Stimulated activated CD4-positive, alpha-beta T cell treated with anti-CD3 and anti-CD28 coated beads, Interleukin-15, amount 100 ng/mL, for 24 hours (primary cell): Measurements from ENCODE around the gene MEGF9.

Experiments used
- DNase-seq: peaks from one replicate; pipeline ENCODE4 v3.0.0-alpha.2; 2020

Gene MEGF9

GRCh38 chr9:120702075-120702474, 12.2 kb downstream of the MEGF9 start:
- DNase-seq: no peak

DNA sequence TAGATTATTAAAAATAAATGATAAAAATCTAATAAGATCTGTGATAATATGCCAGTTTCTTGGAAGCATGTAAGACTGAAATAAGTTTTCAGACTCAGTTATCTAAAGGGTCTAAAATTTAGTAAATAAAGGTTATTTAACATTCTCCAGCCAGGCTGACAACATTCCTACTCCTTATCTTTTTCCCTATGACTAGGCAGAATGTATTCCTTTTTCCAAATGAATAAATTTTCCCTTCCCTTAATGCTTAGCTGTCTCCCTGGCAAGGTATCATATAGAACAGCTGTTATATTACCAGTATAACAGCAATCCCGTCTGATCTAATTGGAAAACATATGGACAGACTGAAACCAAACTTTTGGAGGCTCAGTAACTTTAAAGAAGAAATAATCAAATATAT, 13.0 kb downstream of the MEGF9 start:
- DNase-seq: no peak

DNA sequence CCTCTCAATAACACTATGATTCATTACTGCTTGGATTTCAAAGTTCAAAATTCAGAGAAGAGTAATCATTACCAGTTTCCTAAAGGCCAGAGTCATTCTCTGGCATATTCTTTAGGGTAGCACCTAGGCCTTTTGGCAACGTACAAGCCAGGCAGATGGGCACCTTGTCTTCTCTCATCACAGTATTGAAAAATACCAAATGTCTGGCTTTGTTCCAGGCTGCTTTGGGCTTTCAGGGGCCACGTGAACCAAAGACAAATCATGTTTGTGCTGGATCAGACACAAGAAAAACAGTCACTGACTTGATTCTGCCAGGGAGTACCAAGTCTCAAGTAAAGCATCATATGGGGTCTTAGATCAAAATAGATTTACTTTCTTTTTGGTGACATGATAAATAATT, 15.5 kb downstream of the MEGF9 start:
- no peak for DNase-seq

GRCh38 chr9:120697448-120697847, 16.8 kb downstream of the MEGF9 start:
- no peak for DNase-seq

GRCh38 chr9:120696551-120697230, 17.6 kb downstream of the MEGF9 start:
- DNase-seq: no peak

GRCh38 chr9:120694559-120694958, 19.7 kb downstream of the MEGF9 start:
- DNase-seq: no peak

DNA sequence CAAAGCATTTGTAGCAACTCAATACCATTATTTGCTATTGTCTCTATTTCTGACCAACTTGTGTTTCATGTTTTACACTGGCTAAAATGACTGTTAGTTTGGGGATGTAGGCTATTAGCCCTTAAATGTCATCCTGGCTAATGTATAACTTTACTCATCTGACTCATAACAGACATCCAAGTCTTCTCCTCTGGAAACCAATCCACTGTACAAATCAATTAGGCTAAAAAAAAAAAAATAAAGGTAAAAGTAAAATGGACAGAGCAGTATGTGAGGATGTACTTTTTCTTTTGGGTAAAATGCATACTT, 20.6 kb downstream of the MEGF9 start:
- DNase-seq: no peak

DNA sequence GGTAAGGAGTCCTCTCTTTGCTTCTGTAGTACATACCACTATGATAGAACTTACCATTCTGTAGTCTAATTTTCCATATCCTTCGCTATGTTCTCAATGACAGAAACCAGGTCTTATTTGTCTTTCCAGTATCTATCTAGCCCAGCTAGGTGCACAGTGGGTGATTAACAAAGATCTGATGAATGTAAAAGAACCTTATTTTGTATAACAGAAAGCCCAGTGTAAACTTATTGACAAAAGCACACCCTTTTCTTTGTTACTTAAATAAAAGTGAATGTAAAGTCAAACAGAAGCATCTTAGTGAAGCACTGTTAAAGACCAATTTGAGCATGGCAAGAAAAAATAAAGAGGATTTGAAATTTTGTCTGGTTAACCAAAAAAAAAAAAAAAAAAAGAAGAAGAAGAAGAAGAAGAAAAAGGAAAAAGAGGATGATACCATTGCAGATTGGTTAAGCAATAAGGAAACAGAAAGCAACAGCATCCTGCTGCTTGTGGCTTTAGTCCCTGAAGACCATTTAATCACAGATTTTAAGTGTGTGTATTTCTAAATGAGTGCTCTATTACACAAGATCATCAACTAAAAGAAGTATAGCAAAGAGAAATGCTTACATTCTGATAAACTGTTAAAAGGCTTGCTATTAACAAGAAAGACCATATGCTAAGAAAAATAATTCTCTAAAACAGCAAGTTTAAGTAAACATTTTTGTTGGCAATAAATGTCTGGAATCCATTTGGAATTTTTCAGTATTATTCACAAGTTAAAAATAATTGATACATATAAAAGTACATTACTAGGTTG, 21.2 kb downstream of the MEGF9 start:
- DNase-seq: no peak

- DNase-seq: no peak
Measured at GRCh38 chr9:120690372-120690771, 23.9 kb downstream of the MEGF9 start.

DNA sequence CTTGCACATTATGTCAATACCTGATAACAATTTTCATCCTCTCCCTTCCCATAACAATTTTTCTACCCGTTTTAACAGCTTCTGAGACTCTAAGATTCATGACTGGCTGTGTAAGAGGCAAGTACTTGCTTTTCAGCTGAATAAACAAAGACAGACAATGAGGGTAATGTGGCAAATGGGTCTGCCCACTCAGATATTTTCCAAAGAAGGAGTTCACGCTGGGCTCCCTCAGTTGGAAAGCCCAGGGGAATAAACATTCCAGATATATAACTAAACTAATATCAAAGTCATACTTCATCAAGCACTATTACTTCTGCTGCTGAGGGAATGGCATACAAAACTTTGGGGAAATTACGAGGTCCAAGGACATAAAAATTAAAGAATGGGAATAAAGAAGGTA, 24.4 kb downstream of the MEGF9 start:
- no peak for DNase-seq

- no peak for DNase-seq
Measured at GRCh38 chr9:120688758-120689157, 25.5 kb downstream of the MEGF9 start.

GRCh38 chr9:120683150-120683549, 31.1 kb downstream of the MEGF9 start:
- no peak for DNase-seq

GRCh38 chr9:120681121-120681520, 33.1 kb downstream of the MEGF9 start:
- DNase-seq: no peak

GRCh38 chr9:120680579-120680978, 33.7 kb downstream of the MEGF9 start:
- no peak for DNase-seq

GRCh38 chr9:120680161-120680560, 34.1 kb downstream of the MEGF9 start:
- DNase-seq: no peak

GRCh38 chr9:120677965-120678364, 36.3 kb downstream of the MEGF9 start:
- DNase-seq: no peak

- DNase-seq: no peak
Measured at GRCh38 chr9:120676767-120677402, 37.4 kb downstream of the MEGF9 start.

DNA sequence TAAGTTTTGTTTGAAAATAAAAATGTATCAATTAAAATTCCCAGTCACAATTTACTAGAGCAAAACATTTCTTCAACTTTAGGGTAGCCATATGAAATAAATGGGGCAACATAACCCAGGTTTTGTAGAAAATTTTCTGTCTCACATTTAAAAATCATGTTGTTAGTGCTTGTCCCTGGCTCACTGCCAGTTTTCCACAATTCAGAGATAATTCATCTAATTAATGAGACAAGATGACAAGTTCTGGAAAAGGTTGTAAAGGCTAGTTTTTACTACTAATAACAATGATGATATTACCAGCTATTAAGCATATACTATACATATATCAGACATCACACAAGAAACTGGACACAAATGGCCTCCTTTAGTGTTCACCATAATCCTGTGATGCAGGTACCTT, 45.9 kb downstream of the MEGF9 start:
- DNase-seq: no peak

- DNase-seq: no peak
Measured at GRCh38 chr9:120663950-120664349, 50.3 kb downstream of the MEGF9 start.

GRCh38 chr9:120663380-120663779, 50.9 kb downstream of the MEGF9 start:
- no peak for DNase-seq

DNA sequence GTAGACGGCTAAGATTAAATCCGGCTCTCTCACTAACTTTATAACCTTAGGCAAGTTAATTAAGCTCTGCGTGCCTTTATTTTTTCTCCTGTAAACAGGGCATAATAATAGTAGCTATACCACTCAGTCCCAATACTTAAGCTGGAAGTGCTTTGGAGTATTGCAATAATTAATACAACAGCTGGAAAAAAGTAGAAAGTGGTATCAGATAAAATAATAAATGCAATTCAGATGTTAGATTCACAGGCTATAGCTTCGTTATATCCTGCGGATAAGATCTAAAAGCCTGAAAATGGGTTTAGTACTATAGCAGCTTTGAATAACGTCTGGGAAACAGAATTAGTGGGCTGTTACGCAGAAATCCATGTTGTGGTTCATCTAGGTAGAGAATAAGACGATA, 51.8 kb downstream of the MEGF9 start:
- DNase-seq: no peak

DNA sequence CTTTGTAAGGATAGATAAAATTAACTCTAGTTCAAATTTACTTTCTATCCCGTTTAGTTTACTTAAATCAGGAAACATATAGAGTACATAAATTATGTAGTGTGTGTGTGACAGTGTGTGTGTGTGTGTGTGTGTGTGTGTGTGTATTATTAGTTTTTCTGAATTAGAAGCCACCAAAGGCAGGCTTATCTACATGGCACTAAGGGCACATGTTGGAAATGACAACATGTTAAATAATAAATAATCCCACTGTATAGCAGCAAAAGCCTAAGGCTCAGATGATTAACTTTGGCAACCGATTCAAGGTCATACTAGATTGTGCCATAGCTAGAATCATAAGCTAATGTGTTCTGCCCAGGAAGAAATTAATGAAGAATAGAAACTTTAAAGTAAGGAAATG, 54.6 kb downstream of the MEGF9 start:
- no peak for DNase-seq

DNA sequence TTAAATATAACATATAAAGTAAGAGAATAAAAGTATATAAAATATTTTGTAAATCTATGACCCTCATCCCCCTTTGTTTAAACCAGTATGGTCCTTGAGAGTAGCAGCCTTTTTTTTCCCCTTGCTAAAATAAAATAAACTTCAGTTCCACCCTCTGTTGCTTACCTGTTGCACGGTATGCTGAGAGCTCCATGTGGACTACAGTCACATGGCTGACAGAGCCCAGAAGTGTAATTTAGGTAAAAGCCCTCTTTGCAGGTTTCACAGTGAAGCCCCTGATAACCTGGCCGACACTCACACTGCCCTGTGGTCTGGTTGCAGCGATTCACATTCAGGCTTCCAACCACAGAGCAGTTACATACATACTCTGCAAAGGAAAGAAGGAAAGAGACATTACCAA, 55.1 kb downstream of the MEGF9 start:
- no peak for DNase-seq

GRCh38 chr9:120655005-120655622, 59.2 kb downstream of the MEGF9 start:
- DNase-seq: no peak
